Body of pancreas (tissue), 4 donors: ENCODE results near the gene CRYBA1.

Experiments
- CTCF ChIP-seq, 7 experiments: fragments of 450-650 bp in 4 of 7; fragments of 200-600 bp in 3 of 7; sonication (generic) in 3 of 7; IDR thresholded peaks; one replicate each; pipeline ENCODE4 v1.5.1; 2016 to 2019; ENCODE audit warnings: antibody characterized with exemption in 7 of 7
- POLR2A ChIP-seq, 3 donors: fragments of 450-650 bp; IDR thresholded peaks; one replicate each; pipeline ENCODE4 v1.6.1; 2016; ENCODE audit warnings: antibody characterized with exemption in 3 of 3, mild to moderate bottlenecking in 2 of 3

GRCh38 chr17:29207975-29208374, 38.7 kb upstream of the CRYBA1 start:
- TF ChIP-seq CTCF (IDR thresholded peaks at IDR 0.05) (no peak), POLR2A (IDR thresholded peaks at IDR 0.05) (no peak)
